ENCODE data around the gene TP53I11. TPM values are rescaled to one million over a fixed set of nuclear protein-coding genes. Genes with fewer than 3 reads are reported as not detected.

The TP53I11 gene
- total and polyA plus RNA-seq, 2 experiments from 2014 or later, result 23.5 to 43.9 TPM

DNA sequence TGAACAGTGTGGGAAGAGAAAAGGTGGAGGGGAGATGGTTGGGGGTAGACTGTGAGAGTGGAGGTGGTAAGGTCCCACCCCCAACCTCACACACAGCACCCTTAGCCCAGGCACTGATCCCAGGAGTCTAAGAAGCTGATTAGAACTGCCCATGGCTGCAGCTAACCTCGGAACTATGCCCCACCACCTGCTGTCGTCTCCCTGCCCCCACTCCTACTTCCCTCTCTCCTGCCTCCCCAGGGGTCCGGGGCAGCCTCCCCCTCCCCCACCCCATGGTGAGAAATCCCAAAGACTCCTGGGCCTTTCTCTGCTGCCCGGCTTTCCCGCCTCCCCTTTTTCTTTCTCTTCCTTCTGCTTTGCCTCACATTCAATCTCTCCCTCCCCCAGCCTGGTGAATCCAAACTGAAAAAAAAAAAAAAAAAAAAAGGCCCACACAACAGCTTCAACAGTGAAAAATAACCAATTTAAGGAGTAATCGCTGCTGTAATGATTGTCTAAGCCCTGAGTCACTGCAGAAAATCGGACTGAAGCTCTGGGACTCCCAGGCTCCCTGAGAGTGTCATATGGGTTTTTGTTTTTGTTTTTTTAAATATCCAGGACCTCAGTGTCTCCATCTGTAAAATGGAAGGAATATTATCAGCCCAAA lies 9.6 kb upstream of the TP53I11 start:
- Histone ChIP-seq H3K4me3 (0 out of 2 replicates have a peak overlapping the region, but pooled peaks have one; percentile 14), H3K9me2 (ENCODE audit: insufficient read depth) (no peaks in the 10 kb centered on the region), H3K27me3 (ENCODE audit: insufficient read depth) (0 out of 2 replicates have a peak, but pooled peaks cover 7% of the 10 kb centered on the region), H3K4me2 (peak overlapping the region; percentile 38), H4K20me1 (replicated peaks; ENCODE audit: insufficient read depth) (no peaks in the 10 kb centered on the region), H3K79me2 (replicated peaks; ENCODE audit: insufficient read depth) (no peaks in the 10 kb centered on the region), H2AFZ (no peak overlapping the region), H3K27ac (ENCODE audit: low read depth) (no peak overlapping the region; the same call in 1 of the 2 replicates), H3K36me3 (ENCODE audit: insufficient read depth) (no peaks in the 10 kb centered on the region), H3F3A (replicated peaks; ENCODE audit: low read depth) (peaks cover 8% of the 10 kb centered on the region), H3K4me1 (ENCODE audit: insufficient read depth) (peaks cover 71% of the 10 kb centered on the region)
- Mint-ChIP-seq H3K4me3 (no peak overlapping the region), H3K27ac (peak overlapping the region; percentile 75), H3K36me3 (ENCODE audit: low read depth) (no peaks in the 10 kb centered on the region), H3K4me1 (peaks cover 70% of the 10 kb centered on the region), H3K27me3 (ENCODE audit: insufficient read depth, low read depth, poor library complexity) (peaks cover 25% of the 10 kb centered on the region), H3K9me3 (no peaks in the 10 kb centered on the region; the same call in 2 of the 3 replicates)
- peak; percentile 17 for ATAC-seq
- no peak for TF ChIP-seq ZNF331 (CRISPR knock-in tag; IDR thresholded peaks at IDR 0.05; ENCODE audit: low read depth)
- no peak for TF ChIP-seq POLR2AphosphoS5 (IDR thresholded peaks at IDR 0.05; ENCODE audit: low read depth)
- no peak for TF ChIP-seq EZH2 (IDR thresholded peaks at IDR 0.05; ENCODE audit: low read depth, unreplicated experiment)
- no peak for TF ChIP-seq STAT1 (IDR thresholded peaks at IDR 0.05; ENCODE audit: unreplicated experiment)
- TF ChIP-seq ETS1 (IDR thresholded peaks at IDR 0.05), result no peak
- TF ChIP-seq, protein P1, sequence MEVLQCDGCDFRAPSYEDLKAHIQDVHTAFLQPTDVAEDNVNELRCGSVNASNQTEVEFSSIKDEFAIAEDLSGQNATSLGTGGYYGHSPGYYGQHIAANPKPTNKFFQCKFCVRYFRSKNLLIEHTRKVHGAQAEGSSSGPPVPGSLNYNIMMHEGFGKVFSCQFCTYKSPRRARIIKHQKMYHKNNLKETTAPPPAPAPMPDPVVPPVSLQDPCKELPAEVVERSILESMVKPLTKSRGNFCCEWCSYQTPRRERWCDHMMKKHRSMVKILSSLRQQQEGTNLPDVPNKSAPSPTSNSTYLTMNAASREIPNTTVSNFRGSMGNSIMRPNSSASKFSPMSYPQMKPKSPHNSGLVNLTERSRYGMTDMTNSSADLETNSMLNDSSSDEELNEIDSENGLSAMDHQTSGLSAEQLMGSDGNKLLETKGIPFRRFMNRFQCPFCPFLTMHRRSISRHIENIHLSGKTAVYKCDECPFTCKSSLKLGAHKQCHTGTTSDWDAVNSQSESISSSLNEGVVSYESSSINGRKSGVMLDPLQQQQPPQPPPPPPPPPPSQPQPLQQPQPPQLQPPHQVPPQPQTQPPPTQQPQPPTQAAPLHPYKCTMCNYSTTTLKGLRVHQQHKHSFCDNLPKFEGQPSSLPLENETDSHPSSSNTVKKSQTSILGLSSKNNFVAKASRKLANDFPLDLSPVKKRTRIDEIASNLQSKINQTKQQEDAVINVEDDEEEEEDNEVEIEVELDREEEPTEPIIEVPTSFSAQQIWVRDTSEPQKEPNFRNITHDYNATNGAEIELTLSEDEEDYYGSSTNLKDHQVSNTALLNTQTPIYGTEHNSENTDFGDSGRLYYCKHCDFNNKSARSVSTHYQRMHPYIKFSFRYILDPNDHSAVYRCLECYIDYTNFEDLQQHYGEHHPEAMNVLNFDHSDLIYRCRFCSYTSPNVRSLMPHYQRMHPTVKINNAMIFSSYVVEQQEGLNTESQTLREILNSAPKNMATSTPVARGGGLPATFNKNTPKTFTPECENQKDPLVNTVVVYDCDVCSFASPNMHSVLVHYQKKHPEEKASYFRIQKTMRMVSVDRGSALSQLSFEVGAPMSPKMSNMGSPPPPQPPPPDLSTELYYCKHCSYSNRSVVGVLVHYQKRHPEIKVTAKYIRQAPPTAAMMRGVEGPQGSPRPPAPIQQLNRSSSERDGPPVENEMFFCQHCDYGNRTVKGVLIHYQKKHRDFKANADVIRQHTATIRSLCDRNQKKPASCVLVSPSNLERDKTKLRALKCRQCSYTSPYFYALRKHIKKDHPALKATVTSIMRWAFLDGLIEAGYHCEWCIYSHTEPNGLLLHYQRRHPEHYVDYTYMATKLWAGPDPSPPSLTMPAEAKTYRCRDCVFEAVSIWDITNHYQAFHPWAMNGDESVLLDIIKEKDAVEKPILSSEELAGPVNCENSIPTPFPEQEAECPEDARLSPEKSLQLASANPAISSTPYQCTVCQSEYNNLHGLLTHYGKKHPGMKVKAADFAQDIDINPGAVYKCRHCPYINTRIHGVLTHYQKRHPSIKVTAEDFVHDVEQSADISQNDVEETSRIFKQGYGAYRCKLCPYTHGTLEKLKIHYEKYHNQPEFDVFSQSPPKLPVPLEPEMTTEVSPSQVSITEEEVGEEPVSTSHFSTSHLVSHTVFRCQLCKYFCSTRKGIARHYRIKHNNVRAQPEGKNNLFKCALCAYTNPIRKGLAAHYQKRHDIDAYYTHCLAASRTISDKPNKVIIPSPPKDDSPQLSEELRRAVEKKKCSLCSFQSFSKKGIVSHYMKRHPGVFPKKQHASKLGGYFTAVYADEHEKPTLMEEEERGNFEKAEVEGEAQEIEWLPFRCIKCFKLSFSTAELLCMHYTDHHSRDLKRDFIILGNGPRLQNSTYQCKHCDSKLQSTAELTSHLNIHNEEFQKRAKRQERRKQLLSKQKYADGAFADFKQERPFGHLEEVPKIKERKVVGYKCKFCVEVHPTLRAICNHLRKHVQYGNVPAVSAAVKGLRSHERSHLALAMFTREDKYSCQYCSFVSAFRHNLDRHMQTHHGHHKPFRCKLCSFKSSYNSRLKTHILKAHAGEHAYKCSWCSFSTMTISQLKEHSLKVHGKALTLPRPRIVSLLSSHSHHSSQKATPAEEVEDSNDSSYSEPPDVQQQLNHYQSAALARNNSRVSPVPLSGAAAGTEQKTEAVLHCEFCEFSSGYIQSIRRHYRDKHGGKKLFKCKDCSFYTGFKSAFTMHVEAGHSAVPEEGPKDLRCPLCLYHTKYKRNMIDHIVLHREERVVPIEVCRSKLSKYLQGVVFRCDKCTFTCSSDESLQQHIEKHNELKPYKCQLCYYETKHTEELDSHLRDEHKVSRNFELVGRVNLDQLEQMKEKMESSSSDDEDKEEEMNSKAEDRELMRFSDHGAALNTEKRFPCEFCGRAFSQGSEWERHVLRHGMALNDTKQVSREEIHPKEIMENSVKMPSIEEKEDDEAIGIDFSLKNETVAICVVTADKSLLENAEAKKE (CRISPR knock-in tag; IDR thresholded peaks at IDR 0.05), result no peak
- TF ChIP-seq EZH2phosphoT487 (IDR thresholded peaks at IDR 0.05; ENCODE audit: unreplicated experiment), result no peak
- no peak for TF ChIP-seq JUNB (IDR thresholded peaks at IDR 0.05; ENCODE audit: unreplicated experiment)
- TF ChIP-seq ZNF114 (CRISPR knock-in tag; IDR thresholded peaks at IDR 0.05), result no peak
- DNase-seq (ENCODE audit: low spot score), result no peak

All from GM23338 (cell line).